GM18502 (cell line): ENCODE results near the gene FAM180B.
A peak's percentile ranks its signal among the peaks of the same experiment; 100 is the strongest.

ENCODE experiments used
- ATAC-seq: cut with Tn5 transposase; IDR thresholded peaks from one replicate; pipeline ENCODE4 v1.9.1; 2021; ENCODE audit warnings: mild to moderate bottlenecking; ENCODE audit not compliant: unreplicated experiment, poor library complexity

Gene FAM180B

GRCh38 chr11:47566149-47566698 is 20.3 kb upstream of the FAM180B start:
- peak; percentile 16 for ATAC-seq

- no peak for ATAC-seq
Observed at GRCh38 chr11:47569646-47570045, 16.8 kb upstream of the FAM180B start.

- ATAC-seq, result no peak
Observed at GRCh38 chr11:47570651-47571356, 15.7 kb upstream of the FAM180B start.

- ATAC-seq, result no peak
Observed at GRCh38 chr11:47571357-47571729, 15.1 kb upstream of the FAM180B start.

- ATAC-seq, result no peak
Observed at GRCh38 chr11:47571895-47572294, 14.6 kb upstream of the FAM180B start.

GRCh38 chr11:47572715-47573255 is 13.7 kb upstream of the FAM180B start:
- ATAC-seq, result no peak

GRCh38 chr11:47573321-47573720 is 13.2 kb upstream of the FAM180B start:
- no peak for ATAC-seq

GRCh38 chr11:47577460-47578041 is 8.9 kb upstream of the FAM180B start:
- ATAC-seq, result no peak

GRCh38 chr11:47578524-47579494 is 7.7 kb upstream of the FAM180B start, which contains the start of the genes KBTBD4 and NDUFS3:
Gene KBTBD4 (minus strand): TSS chr11:47578970. CDS start chr11:47578951, 19 bp downstream.
Gene NDUFS3 (plus strand): TSS chr11:47579074. CDS start chr11:47579092, 18 bp downstream.
- peak; percentile 95 for ATAC-seq

GRCh38 chr11:47583844-47584243 is 2.6 kb upstream of the FAM180B start:
- ATAC-seq, result no peak

GRCh38 chr11:47587039-47587716 is 700 bp downstream of the FAM180B start:
- no peak for ATAC-seq

- no peak for ATAC-seq
Observed at GRCh38 chr11:47587723-47588326, 1.3 kb downstream of the FAM180B start.

- ATAC-seq, result no peak
Observed at GRCh38 chr11:47589118-47589517, 2.6 kb downstream of the FAM180B start.

GRCh38 chr11:47589584-47589976 is 3.1 kb downstream of the FAM180B start:
- ATAC-seq, result no peak

- no peak for ATAC-seq
Observed at GRCh38 chr11:47589977-47590861, 3.7 kb downstream of the FAM180B start.

GRCh38 chr11:47591764-47592163 is 5.3 kb downstream of the FAM180B start:
- no peak for ATAC-seq

- ATAC-seq, result no peak
Observed at GRCh38 chr11:47592251-47592650, 5.8 kb downstream of the FAM180B start.

- no peak for ATAC-seq
Observed at GRCh38 chr11:47592970-47593369, 6.5 kb downstream of the FAM180B start.
